Measurements from ENCODE around the gene GPC6.

- TF ChIP-seq, protein P1, sequence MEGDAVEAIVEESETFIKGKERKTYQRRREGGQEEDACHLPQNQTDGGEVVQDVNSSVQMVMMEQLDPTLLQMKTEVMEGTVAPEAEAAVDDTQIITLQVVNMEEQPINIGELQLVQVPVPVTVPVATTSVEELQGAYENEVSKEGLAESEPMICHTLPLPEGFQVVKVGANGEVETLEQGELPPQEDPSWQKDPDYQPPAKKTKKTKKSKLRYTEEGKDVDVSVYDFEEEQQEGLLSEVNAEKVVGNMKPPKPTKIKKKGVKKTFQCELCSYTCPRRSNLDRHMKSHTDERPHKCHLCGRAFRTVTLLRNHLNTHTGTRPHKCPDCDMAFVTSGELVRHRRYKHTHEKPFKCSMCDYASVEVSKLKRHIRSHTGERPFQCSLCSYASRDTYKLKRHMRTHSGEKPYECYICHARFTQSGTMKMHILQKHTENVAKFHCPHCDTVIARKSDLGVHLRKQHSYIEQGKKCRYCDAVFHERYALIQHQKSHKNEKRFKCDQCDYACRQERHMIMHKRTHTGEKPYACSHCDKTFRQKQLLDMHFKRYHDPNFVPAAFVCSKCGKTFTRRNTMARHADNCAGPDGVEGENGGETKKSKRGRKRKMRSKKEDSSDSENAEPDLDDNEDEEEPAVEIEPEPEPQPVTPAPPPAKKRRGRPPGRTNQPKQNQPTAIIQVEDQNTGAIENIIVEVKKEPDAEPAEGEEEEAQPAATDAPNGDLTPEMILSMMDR (IDR thresholded peaks at IDR 0.05; ENCODE audit: low read depth, low read length): no peak
- TF ChIP-seq EZH2phosphoT487 (IDR thresholded peaks at IDR 0.05; ENCODE audit: low read depth): no peak
Measured at GRCh38 chr13:93377196-93377595, 150.6 kb downstream of the GPC6 start.
